ENCODE data around the gene BMPER.

DNA sequence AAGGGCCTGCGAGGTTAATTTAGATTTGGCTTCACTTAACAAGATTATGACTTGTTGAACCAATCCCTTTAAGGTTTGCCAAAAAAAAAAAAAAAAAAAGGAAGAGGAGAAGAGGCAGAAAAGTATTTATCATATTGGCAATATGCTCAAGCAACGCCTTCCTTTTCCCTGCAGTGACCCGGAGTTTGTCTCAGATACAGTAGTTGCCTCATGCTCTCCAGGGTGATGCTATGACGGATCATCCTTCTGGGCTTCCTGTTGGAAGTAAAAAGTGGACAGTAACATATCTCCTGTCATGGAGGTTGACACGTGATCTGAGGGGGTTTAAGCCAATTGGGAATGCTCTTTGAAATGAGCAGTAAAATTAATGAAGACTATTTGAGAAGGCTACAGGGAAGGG is 117.3 kb downstream of the BMPER start:
- TF ChIP-seq, protein P1, sequence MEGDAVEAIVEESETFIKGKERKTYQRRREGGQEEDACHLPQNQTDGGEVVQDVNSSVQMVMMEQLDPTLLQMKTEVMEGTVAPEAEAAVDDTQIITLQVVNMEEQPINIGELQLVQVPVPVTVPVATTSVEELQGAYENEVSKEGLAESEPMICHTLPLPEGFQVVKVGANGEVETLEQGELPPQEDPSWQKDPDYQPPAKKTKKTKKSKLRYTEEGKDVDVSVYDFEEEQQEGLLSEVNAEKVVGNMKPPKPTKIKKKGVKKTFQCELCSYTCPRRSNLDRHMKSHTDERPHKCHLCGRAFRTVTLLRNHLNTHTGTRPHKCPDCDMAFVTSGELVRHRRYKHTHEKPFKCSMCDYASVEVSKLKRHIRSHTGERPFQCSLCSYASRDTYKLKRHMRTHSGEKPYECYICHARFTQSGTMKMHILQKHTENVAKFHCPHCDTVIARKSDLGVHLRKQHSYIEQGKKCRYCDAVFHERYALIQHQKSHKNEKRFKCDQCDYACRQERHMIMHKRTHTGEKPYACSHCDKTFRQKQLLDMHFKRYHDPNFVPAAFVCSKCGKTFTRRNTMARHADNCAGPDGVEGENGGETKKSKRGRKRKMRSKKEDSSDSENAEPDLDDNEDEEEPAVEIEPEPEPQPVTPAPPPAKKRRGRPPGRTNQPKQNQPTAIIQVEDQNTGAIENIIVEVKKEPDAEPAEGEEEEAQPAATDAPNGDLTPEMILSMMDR (IDR thresholded peaks at IDR 0.05) = no peak
- TF ChIP-seq POLR2A (IDR thresholded peaks at IDR 0.05) = no peak

Measured in lower leg skin (tissue), 3 donors.